SK-N-SH (cell line): Measurements from ENCODE around the gene SPPL2C.

ENCODE experiments used
- EP300 ChIP-seq, 2 experiments: IDR thresholded peaks; 2 replicates each; pipeline versions ENCODE4 v1.4.0 to v1.6.1; 2012; ENCODE audit warnings: borderline replicate concordance in 1 of 2, low read depth in 1 of 2, low read length in 1 of 2
- JUND ChIP-seq: IDR thresholded peaks from 2 replicates; pipeline ENCODE4 v1.4.0; 2012
- SMC3 ChIP-seq: IDR thresholded peaks from 2 replicates; pipeline ENCODE4 v1.6.1; 2012; ENCODE audit warnings: low read depth, low read length, improper control_type of control experiment
- USF2 ChIP-seq: fragments of 150-350 bp; IDR thresholded peaks from 2 replicates; pipeline ENCODE4 v1.6.1; 2017; ENCODE audit warnings: antibody characterized with exemption, low read length, low read depth, borderline replicate concordance
- TF ChIP-seq, protein P1 (sequence below): fragments of 200-600 bp; sonication (generic); IDR thresholded peaks from 2 replicates; pipeline ENCODE4 v1.6.1; 2017; ENCODE audit warnings: antibody characterized with exemption, mild to moderate bottlenecking, moderate library complexity

- TF ChIP-seq, protein P1, sequence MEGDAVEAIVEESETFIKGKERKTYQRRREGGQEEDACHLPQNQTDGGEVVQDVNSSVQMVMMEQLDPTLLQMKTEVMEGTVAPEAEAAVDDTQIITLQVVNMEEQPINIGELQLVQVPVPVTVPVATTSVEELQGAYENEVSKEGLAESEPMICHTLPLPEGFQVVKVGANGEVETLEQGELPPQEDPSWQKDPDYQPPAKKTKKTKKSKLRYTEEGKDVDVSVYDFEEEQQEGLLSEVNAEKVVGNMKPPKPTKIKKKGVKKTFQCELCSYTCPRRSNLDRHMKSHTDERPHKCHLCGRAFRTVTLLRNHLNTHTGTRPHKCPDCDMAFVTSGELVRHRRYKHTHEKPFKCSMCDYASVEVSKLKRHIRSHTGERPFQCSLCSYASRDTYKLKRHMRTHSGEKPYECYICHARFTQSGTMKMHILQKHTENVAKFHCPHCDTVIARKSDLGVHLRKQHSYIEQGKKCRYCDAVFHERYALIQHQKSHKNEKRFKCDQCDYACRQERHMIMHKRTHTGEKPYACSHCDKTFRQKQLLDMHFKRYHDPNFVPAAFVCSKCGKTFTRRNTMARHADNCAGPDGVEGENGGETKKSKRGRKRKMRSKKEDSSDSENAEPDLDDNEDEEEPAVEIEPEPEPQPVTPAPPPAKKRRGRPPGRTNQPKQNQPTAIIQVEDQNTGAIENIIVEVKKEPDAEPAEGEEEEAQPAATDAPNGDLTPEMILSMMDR = no peak
- TF ChIP-seq JUND (no peak), USF2 (no peak), SMC3 (no peak), EP300 (IDR thresholded peaks at IDR 0.05; ENCODE audit: borderline replicate concordance in 1 of 2, low read depth in 1 of 2, low read length in 1 of 2) (no peak)
Measured at GRCh38 chr17:45837187-45837586, 7.5 kb upstream of the SPPL2C start.
